Spinal cord (tissue), 10 donors: ENCODE measurements around the gene MPIG6B. TPM values are rescaled to one million over a fixed set of nuclear protein-coding genes. Genes with fewer than 3 reads are reported as not detected.
"Not testable (repeated sequence)": the region's sequence is repeated elsewhere in the genome, so short reads cannot be mapped to it uniquely, and the experiment has no call there.

Source experiments
- DNase-seq, 6 donors: peaks; one replicate each; pipeline versions ENCODE4 v3.0.0 to v3.0.0-alpha.2; 2013 to 2015; ENCODE audit warnings: low spot score in 6 of 6, low read depth in 4 of 6
- H3K27ac ChIP-seq: one replicate; pipeline ENCODE4 v1.5.1; 2013; ENCODE audit warnings: low read depth, low read length, control low read depth
- H3K27me3 ChIP-seq: one replicate; pipeline ENCODE4 v1.6.1; 2013; ENCODE audit warnings: low read length; ENCODE audit not compliant: control insufficient read depth, insufficient read depth
- H3K36me3 ChIP-seq: one replicate; pipeline ENCODE4 v1.6.1; 2013; ENCODE audit warnings: low read length; ENCODE audit not compliant: control insufficient read depth, insufficient read depth
- H3K4me1 ChIP-seq: one replicate; pipeline ENCODE4 v1.6.1; 2013; ENCODE audit warnings: low read length; ENCODE audit not compliant: control insufficient read depth, insufficient read depth
- H3K4me3 ChIP-seq: one replicate; pipeline ENCODE4 v1.5.1; 2013; ENCODE audit warnings: low read depth, low read length, control low read depth
- H3K9me3 ChIP-seq: one replicate; pipeline ENCODE4 v1.6.1; 2013; ENCODE audit warnings: low read length; ENCODE audit not compliant: control insufficient read depth, insufficient read depth
- WGBS: methylation state at CpG from one replicate; pipeline ENCODE4 v1.1.5; 2013; ENCODE audit warnings: missing lambda C conversion rate; ENCODE audit not compliant: insufficient coverage; 5-methylcytosine and 5-hydroxymethylcytosine counted together
- polyA plus RNA-seq, 2 donors: library from polyadenylated mRNA; unstranded; fragments of 120-200 nt; gene quantifications; one replicate each; pipeline ENCODE4 v1.2.1, GENCODE V29; 2013; ENCODE audit not compliant: insufficient read length in 2 of 2
- total RNA-seq, 2 donors: library from RNA; depleted of rRNA in 1 of 2; stranded (reverse); fragments of 120-200 nt in 1 of 2; fragments of >200 nt in 1 of 2; gene quantifications; one replicate each; pipeline versions ENCODE4 v1.2.3 to v1.2.4, GENCODE V29; 2013 to 2014
- donor health status: healthy.

The MPIG6B gene
- total and polyA plus RNA-seq, 4 donors: 0.17 to 1.3 (median 0.81) TPM; not detected in 1

DNA sequence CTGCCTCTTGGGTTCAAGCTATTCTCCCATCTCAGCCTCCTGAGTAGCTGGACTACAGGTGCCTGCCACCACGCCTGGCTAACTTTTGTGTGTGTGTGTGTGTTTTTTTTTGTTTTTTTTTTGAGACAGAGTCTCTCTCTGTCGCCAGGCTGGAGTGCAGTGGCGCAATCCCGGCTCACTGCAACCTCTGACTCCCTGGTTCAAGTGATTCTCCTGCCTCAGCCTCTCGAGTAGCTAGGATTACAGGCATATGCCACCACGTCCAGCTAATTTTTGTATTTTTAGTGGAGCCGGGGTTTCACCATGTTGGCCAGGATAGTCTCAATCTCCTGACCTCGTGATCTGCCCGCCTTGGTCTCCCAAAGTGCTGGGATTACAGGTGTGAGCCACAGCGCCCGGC is 14.0 kb upstream of the MPIG6B start:
- 93% methylated on average over 8 of the region's 11 CpGs for WGBS
- H3K27me3 ChIP-seq, H3K4me1 ChIP-seq, H3K36me3 ChIP-seq, H3K9me3 ChIP-seq, DNase-seq, H3K27ac ChIP-seq, H3K4me3 ChIP-seq: not testable (repeated sequence)

- 78% methylated on average over 5 of the region's 5 CpGs for WGBS
- H3K4me1 ChIP-seq: peaks cover 19% of the 10 kb centered on the region
- no peak overlapping the region for H3K27ac ChIP-seq
- no peaks in the 10 kb centered on the region for H3K27me3 ChIP-seq
- DNase-seq: no peak
- H3K9me3 ChIP-seq: no peaks in the 10 kb centered on the region
- no peaks in the 10 kb centered on the region for H3K36me3 ChIP-seq
- no peak overlapping the region for H3K4me3 ChIP-seq
Observed at GRCh38 chr6:31710523-31711219, 12.5 kb upstream of the MPIG6B start.

GRCh38 chr6:31711233-31711632 is 11.9 kb upstream of the MPIG6B start:
- no peaks in the 10 kb centered on the region for H3K9me3 ChIP-seq
- WGBS: 72% methylated on average over 6 of the region's 8 CpGs
- H3K27me3 ChIP-seq: no peaks in the 10 kb centered on the region
- H3K4me1 ChIP-seq: peaks cover 20% of the 10 kb centered on the region
- no peak overlapping the region for H3K4me3 ChIP-seq
- no peak overlapping the region for H3K27ac ChIP-seq
- H3K36me3 ChIP-seq: no peaks in the 10 kb centered on the region
- no peak for DNase-seq

DNA sequence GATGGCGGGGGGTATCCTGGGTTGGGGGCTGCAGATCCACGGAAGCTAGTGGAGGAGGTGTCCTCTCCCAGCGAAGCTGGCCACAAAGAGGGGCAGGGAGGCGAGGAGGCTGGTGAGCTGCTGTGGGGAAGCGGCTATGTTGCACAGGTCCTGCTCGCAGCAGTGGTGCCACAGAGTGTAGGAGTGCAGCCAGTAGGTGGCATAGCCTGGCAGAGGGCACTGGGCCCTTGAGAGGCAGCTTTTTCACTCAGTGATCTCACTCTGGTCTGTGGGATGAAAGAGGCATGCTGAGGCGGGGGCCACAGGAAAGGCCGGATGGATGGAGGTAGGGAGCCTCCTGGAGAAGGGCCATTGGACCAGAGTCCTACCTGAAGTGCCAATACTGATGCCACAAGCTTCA is 10.9 kb upstream of the MPIG6B start:
- H3K36me3 ChIP-seq: no peaks in the 10 kb centered on the region
- 93% methylated on average over 8 of the region's 8 CpGs for WGBS
- no peaks in the 10 kb centered on the region for H3K9me3 ChIP-seq
- H3K27ac ChIP-seq: no peak overlapping the region
- DNase-seq: no peak
- H3K4me3 ChIP-seq: no peak overlapping the region
- no peaks in the 10 kb centered on the region for H3K27me3 ChIP-seq
- H3K4me1 ChIP-seq: peaks cover 20% of the 10 kb centered on the region

- Histone ChIP-seq H3K27ac (peak overlapping the region; percentile 81), H3K4me1 (peaks cover 23% of the 10 kb centered on the region), H3K4me3 (no peak overlapping the region), H3K27me3 (no peaks in the 10 kb centered on the region), H3K9me3 (no peaks in the 10 kb centered on the region), H3K36me3 (no peaks in the 10 kb centered on the region)
- WGBS: no CpG with 5 or more reads among the region's 4 CpGs
- DNase-seq: no peak
Observed at GRCh38 chr6:31713465-31713864, 9.7 kb upstream of the MPIG6B start.

- Histone ChIP-seq H3K27ac (peak overlapping the region; percentile 81), H3K9me3 (no peaks in the 10 kb centered on the region), H3K4me3 (no peak overlapping the region), H3K4me1 (peaks cover 23% of the 10 kb centered on the region), H3K27me3 (no peaks in the 10 kb centered on the region), H3K36me3 (no peaks in the 10 kb centered on the region)
- peak in 2 of 6 donors; percentile 49 to 85 for DNase-seq
- 12% methylated on average over 4 of the region's 5 CpGs for WGBS
Observed at GRCh38 chr6:31713991-31714684, 9.0 kb upstream of the MPIG6B start.

DNA sequence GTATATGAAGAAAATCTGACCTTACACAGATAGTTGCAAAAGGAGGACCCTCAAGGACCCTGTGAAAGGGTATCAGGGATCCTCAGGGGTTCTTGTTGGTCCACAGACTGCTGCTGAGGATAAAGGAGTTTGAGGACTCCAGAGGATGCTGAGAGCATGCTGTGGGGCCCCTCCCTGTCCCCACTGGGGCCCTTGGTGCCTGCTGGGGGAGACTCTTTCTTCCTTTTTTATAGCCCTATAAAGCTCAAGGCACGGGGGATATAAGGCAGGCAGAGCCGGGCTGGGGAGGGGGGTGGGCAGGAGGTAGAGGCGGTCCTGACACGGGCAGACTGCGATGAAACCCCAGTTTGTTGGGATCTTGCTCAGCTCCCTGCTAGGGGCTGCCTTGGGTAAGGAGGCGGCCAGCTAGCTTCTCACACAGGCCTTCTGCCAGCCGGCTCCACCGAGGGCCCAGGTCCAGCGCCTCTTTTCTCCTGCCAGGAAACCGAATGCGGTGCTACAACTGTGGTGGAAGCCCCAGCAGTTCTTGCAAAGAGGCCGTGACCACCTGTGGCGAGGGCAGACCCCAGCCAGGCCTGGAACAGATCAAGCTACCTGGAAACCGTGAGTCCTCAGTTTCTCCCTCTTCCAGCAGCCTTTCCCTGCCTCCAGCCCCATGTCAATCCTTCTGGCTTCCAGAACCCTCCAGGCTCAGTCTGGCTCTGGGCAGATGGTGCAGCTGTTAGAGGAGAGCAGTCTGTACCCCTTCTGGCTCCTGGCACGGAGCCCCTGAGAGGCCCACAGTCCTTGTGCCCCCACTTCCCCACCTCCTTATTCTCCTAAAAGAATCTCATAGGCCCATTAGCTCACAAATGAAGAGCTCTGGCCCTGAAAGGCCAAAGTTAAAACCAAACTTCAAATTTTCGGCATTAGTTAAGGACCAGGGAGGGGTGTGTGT is 7.9 kb upstream of the MPIG6B start, which contains the start of gene LY6G6D:
LY6G6D (plus strand) TSS at position 327 of the 937 bp plus-strand sequence; CDS start at position 335, 8 bp downstream.
- Histone ChIP-seq H3K4me3 (no peak within 1 kb of the TSS), H3K4me1 (peaks cover 23% of the 10 kb centered on the region), H3K9me3 (no peaks in the 10 kb centered on the region), H3K27ac (peak within 1 kb of the TSS; percentile 81), H3K36me3 (no peaks in the 10 kb centered on the region), H3K27me3 (no peaks in the 10 kb centered on the region)
- DNase-seq: peak in 1 of 6 donors; percentile 82
- 29% methylated on average over 13 of the region's 16 CpGs for WGBS

GRCh38 chr6:31717499-31718222 is 5.5 kb upstream of the MPIG6B start:
- no peak overlapping the region for H3K27ac ChIP-seq
- 44% methylated on average over 8 of the region's 10 CpGs for WGBS
- no peak overlapping the region for H3K4me3 ChIP-seq
- peak in 1 of 6 donors; percentile 42 for DNase-seq
- no peaks in the 10 kb centered on the region for H3K36me3 ChIP-seq
- peaks cover 23% of the 10 kb centered on the region for H3K4me1 ChIP-seq
- H3K9me3 ChIP-seq: no peaks in the 10 kb centered on the region
- no peaks in the 10 kb centered on the region for H3K27me3 ChIP-seq

DNA sequence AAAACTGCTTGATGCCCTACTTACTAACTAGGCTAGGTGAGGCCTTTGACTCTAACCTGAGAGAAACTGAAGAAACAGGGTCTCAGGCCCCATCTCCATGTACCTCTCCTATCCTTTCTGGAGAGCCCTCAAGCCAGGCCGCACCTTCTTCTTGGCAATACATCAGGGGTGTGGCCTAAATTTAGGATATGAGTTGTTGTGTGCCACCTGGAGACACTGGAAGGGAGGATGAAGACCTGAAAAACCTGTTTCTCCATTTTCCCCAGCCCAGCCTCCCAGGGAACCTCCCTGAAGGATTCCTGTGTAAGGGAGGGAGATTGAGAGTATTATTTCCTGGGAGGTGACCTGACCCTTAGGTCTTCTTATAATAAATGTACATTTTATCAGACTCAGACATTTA is 4.9 kb upstream of the MPIG6B start:
- Histone ChIP-seq H3K4me1 (peaks cover 23% of the 10 kb centered on the region), H3K9me3 (no peaks in the 10 kb centered on the region), H3K27me3 (no peaks in the 10 kb centered on the region), H3K4me3 (no peak overlapping the region), H3K36me3 (peaks cover 2% of the 10 kb centered on the region), H3K27ac (no peak overlapping the region)
- no peak for DNase-seq
- no CpG with 5 or more reads among the region's 1 CpG for WGBS
